Measurements from ENCODE around the gene PRDM16. TPM values are rescaled to one million over a fixed set of nuclear protein-coding genes. Genes with fewer than 3 reads are reported as not detected.
"Not testable (repeated sequence)": the region's sequence is repeated elsewhere in the genome, so short reads cannot be mapped to it uniquely, and the experiment has no call there.

PRDM16 gene
- total and polyA plus RNA-seq, 7 donors: 0.04 to 1.2 (median 0.31) TPM

GRCh38 chr1:3164671-3165070 lies 95.7 kb downstream of the PRDM16 start:
- no peak overlapping the region for H3K4me3 ChIP-seq
- ATAC-seq: no peak
- 68 to 73% (median 71%) methylated on average over 21 of the region's 21 CpGs for WGBS, 3 donors
- H3K27ac ChIP-seq: no peak overlapping the region
- H3K27me3 ChIP-seq (ENCODE audit: insufficient read depth in 3 of 3, low read length in 2 of 3): peaks cover 0 to 2% (median 0%) of the 10 kb centered on the region in 3 donors
- H3K9me3 ChIP-seq: no peaks in the 10 kb centered on the region
- H3K36me3 ChIP-seq (ENCODE audit: insufficient read depth in 1 of 2, low read depth in 1 of 2): no peaks in the 10 kb centered on the region
- no peak for TF ChIP-seq CTCF (IDR thresholded peaks at IDR 0.05)
- DNase-seq: no peak
- H3K4me1 ChIP-seq: no peaks in the 10 kb centered on the region
- intact Hi-C loops (cut with DNase I): no loop called here

- H3K27ac ChIP-seq; H3K4me1 ChIP-seq; H3K27me3 ChIP-seq (ENCODE audit: insufficient read depth in 3 of 3, low read length in 2 of 3); ATAC-seq; H3K9me3 ChIP-seq; H3K36me3 ChIP-seq (ENCODE audit: insufficient read depth in 1 of 2, low read depth in 1 of 2); DNase-seq; intact Hi-C loops (cut with DNase I); H3K4me3 ChIP-seq: not testable (repeated sequence)
- 75 to 100% (median 81%) methylated on average over 1 of the region's 1 CpG for WGBS, 3 donors
Measured at GRCh38 chr1:3165189-3165588, 96.2 kb downstream of the PRDM16 start.

GRCh38 chr1:3166206-3166918 lies 97.4 kb downstream of the PRDM16 start:
- no peak overlapping the region for H3K4me3 ChIP-seq
- intact Hi-C loops (cut with DNase I): no loop called here
- DNase-seq: no peak
- TF ChIP-seq CTCF (IDR thresholded peaks at IDR 0.05): no peak
- H3K27ac ChIP-seq: no peak overlapping the region
- WGBS, 3 donors: 80 to 87% (median 81%) methylated on average over 32 of the region's 32 CpGs
- no peaks in the 10 kb centered on the region for H3K9me3 ChIP-seq
- H3K27me3 ChIP-seq (ENCODE audit: insufficient read depth in 3 of 3, low read length in 2 of 3): peaks cover 0 to 2% (median 0%) of the 10 kb centered on the region in 3 donors
- H3K4me1 ChIP-seq: peaks cover 13% of the 10 kb centered on the region
- no peaks in the 10 kb centered on the region for H3K36me3 ChIP-seq (ENCODE audit: insufficient read depth in 1 of 2, low read depth in 1 of 2)
- no peak for ATAC-seq

- H3K27me3 ChIP-seq (ENCODE audit: insufficient read depth in 3 of 3, low read length in 2 of 3): peaks cover 0 to 2% (median 0%) of the 10 kb centered on the region in 3 donors
- intact Hi-C loops (cut with DNase I): no loop called here
Measured at GRCh38 chr1:3167255-3167654, 98.3 kb downstream of the PRDM16 start.

GRCh38 chr1:3168678-3169077 lies 99.7 kb downstream of the PRDM16 start:
- WGBS, 3 donors: 41 to 53% (median 41%) methylated on average over 6 to 8 of the region's 8 CpGs
- intact Hi-C loops (cut with DNase I): no loop called here
- no peak for ATAC-seq

More at GRCh38 chr1:3167255-3167654, 98.3 kb downstream of the PRDM16 start:
- Histone ChIP-seq H3K9me3 (no peaks in the 10 kb centered on the region), H3K36me3 (ENCODE audit: insufficient read depth in 1 of 2, low read depth in 1 of 2) (no peaks in the 10 kb centered on the region), H3K4me1 (peaks cover 17% of the 10 kb centered on the region), H3K4me3 (no peak overlapping the region), H3K27ac (no peak overlapping the region)
- WGBS, 3 donors: 79 to 84% (median 81%) methylated on average over 14 of the region's 14 CpGs
- DNase-seq: no peak
- TF ChIP-seq CTCF (IDR thresholded peaks at IDR 0.05): no peak
- no peak for ATAC-seq

More at GRCh38 chr1:3168678-3169077, 99.7 kb downstream of the PRDM16 start:
- TF ChIP-seq CTCF (IDR thresholded peaks at IDR 0.05): no peak
- Histone ChIP-seq H3K4me1 (peaks cover 17% of the 10 kb centered on the region), H3K36me3 (ENCODE audit: insufficient read depth in 1 of 2, low read depth in 1 of 2) (no peaks in the 10 kb centered on the region), H3K27ac (no peak overlapping the region), H3K4me3 (no peak overlapping the region), H3K9me3 (no peaks in the 10 kb centered on the region), H3K27me3 (ENCODE audit: insufficient read depth in 3 of 3, low read length in 2 of 3) (no peaks in the 10 kb centered on the region)
- no peak for DNase-seq
